Endothelial cell of umbilical vein (primary cell): ENCODE results near the gene GYG1. TPM values are rescaled to one million over a fixed set of nuclear protein-coding genes. Genes with fewer than 3 reads are reported as not detected.

ENCODE experiments used
- BruUV-seq: library from RNA; stranded (reverse); fragments of 400-500 nt; replicated peaks from 2 replicates; lab custom pipeline; 2021; lab: Mats Ljungman, UMichigan
- CTCF ChIA-PET: fragments of 300-600, 350-600 bp; sonication (Branson Sonifier 250); formaldehyde crosslinking; loops from one replicate; lab custom pipeline; 2021; ENCODE audit warnings: antibody characterized with exemption, inconsistent platforms; lab: Charles Lee
- POLR2A ChIA-PET: fragments of 300-600, 350-600 bp; sonication (Branson Sonifier 250); formaldehyde crosslinking; loops from one replicate; lab custom pipeline; 2021; ENCODE audit warnings: antibody characterized with exemption, inconsistent platforms; lab: Charles Lee
- DNase-seq: peaks from one replicate; pipeline ENCODE4 v3.0.0-alpha.2; 2011; ENCODE audit warnings: low read depth, low spot score
- FAIRE-seq: peaks from 2 replicates; lab custom pipeline; 2011; peaks lifted over from hg19 to GRCh38; lab: Jason Lieb, UNC
- H2AFZ ChIP-seq: 2 replicates; pipeline ENCODE4 v1.6.0; 2012; ENCODE audit warnings: low read depth, low read length, control low read depth, inconsistent platforms
- H3K27ac ChIP-seq: 2 replicates; pipeline ENCODE4 v1.5.1; 2011; ENCODE audit warnings: low read depth, mild to moderate bottlenecking, control low read depth, low read length, moderate library complexity; ENCODE audit not compliant: insufficient read depth
- H3K27me3 ChIP-seq, 2 experiments: 2 replicates each; pipeline versions ENCODE4 v1.6.0 to v1.6.1; 2011; ENCODE audit warnings: low read length in 2 of 2, mixed read lengths in 1 of 2; ENCODE audit not compliant: control insufficient read depth in 2 of 2, insufficient read depth in 2 of 2
- H3K36me3 ChIP-seq, 2 experiments: 2 replicates in 1 of 2; 3 replicates in 1 of 2; pipeline ENCODE4 v1.5.1; 2011; ENCODE audit warnings: low read length in 2 of 2, mild to moderate bottlenecking in 1 of 2, moderate library complexity in 1 of 2; ENCODE audit not compliant: control insufficient read depth in 2 of 2, insufficient read depth in 2 of 2; ENCODE audit errors: extremely low read depth in 1 of 2
- H3K4me1 ChIP-seq: 3 replicates; pipeline ENCODE4 v1.5.1; 2011; ENCODE audit warnings: mild to moderate bottlenecking, low read length; ENCODE audit not compliant: control insufficient read depth, insufficient read depth; ENCODE audit errors: extremely low read depth
- H3K4me2 ChIP-seq: 2 replicates; pipeline ENCODE4 v1.6.1; 2011; ENCODE audit warnings: low read length, control low read depth, mixed read lengths; ENCODE audit not compliant: insufficient read depth
- H3K4me3 ChIP-seq, 3 experiments: fragments of 200-600 bp in 1 of 3; sonication (generic), shearing (Covaris generic) in 1 of 3; replicated peaks in 1 of 3; 2 replicates each; pipeline ENCODE4 v1.5.1; 2011 to 2016; ENCODE audit warnings: control low read depth in 3 of 3, low read length in 3 of 3, mild to moderate bottlenecking in 2 of 3, inconsistent platforms in 1 of 3, low read depth in 1 of 3, moderate library complexity in 1 of 3; ENCODE audit not compliant: insufficient read depth in 1 of 3
- H3K79me2 ChIP-seq: 2 replicates; pipeline ENCODE4 v1.6.0; 2012; ENCODE audit warnings: low read length, inconsistent platforms; ENCODE audit not compliant: control insufficient read depth, insufficient read depth
- H3K9ac ChIP-seq: replicated peaks from 2 replicates; pipeline ENCODE3; 2011; ENCODE audit warnings: low read length, control low read depth; ENCODE audit not compliant: insufficient read depth; ENCODE audit errors: extremely low read depth
- H3K9me1 ChIP-seq: replicated peaks from 3 replicates; pipeline ENCODE4 v1.6.0; 2011; ENCODE audit warnings: mild to moderate bottlenecking, low read length; ENCODE audit not compliant: control insufficient read depth, insufficient read depth; ENCODE audit errors: extremely low read depth
- H3K9me3 ChIP-seq: replicated peaks from 2 replicates; pipeline ENCODE4 v1.5.1; 2012; ENCODE audit warnings: low read length, inconsistent platforms; ENCODE audit not compliant: control insufficient read depth, insufficient read depth
- H4K20me1 ChIP-seq: replicated peaks from 2 replicates; pipeline ENCODE3; 2011; ENCODE audit warnings: mild to moderate bottlenecking, low read length; ENCODE audit not compliant: control insufficient read depth, insufficient read depth; ENCODE audit errors: extremely low read depth
- EZH2 ChIP-seq: IDR thresholded peaks from 2 replicates; pipeline ENCODE4 v1.6.1; 2012; ENCODE audit warnings: borderline replicate concordance, low read depth, mild to moderate bottlenecking, moderate library complexity, low read length, inconsistent platforms; ENCODE audit not compliant: severe bottlenecking
- FOS ChIP-seq: IDR thresholded peaks from 2 replicates; pipeline ENCODE4 v1.6.1; 2011; ENCODE audit warnings: mild to moderate bottlenecking, low read length, moderate library complexity, borderline replicate concordance; ENCODE audit not compliant: insufficient read depth
- GATA2 ChIP-seq: IDR thresholded peaks from 2 replicates; pipeline ENCODE4 v1.7.0; 2011; ENCODE audit warnings: low read depth, mild to moderate bottlenecking, moderate library complexity, mixed read lengths, low read length; ENCODE audit not compliant: insufficient read length, insufficient read depth
- JUN ChIP-seq: IDR thresholded peaks from 2 replicates; pipeline ENCODE4 v1.6.1; 2011; ENCODE audit warnings: borderline replicate concordance, low read depth; ENCODE audit not compliant: insufficient read length, insufficient read depth
- MYC ChIP-seq: IDR thresholded peaks from one replicate; pipeline ENCODE4 v1.6.1; 2011; ENCODE audit warnings: mild to moderate bottlenecking, low read depth, low read length
- POLR2A ChIP-seq: IDR thresholded peaks from 2 replicates; pipeline ENCODE4 v1.6.1; 2012; ENCODE audit warnings: low read depth, mild to moderate bottlenecking, control low read depth, low read length
- POLR2AphosphoS5 ChIP-seq: IDR thresholded peaks from 2 replicates; pipeline ENCODE4 v1.6.1; 2012; ENCODE audit warnings: low read depth, mild to moderate bottlenecking, control low read depth, low read length, moderate library complexity; ENCODE audit not compliant: insufficient read depth
- dilution Hi-C: fragments of 300-500 bp; cut with MboI; formaldehyde crosslinking; loops from one replicate; pipeline ENCODE4 v1.15.0; 2019; ENCODE audit warnings: low sequenced_read_pairs; ENCODE audit not compliant: extremely low pct_ligation_motif_present
- intact Hi-C: fragments of 100-400 bp; cut with micrococcal nuclease; formaldehyde crosslinking; loops from one replicate; pipeline ENCODE4 v1.10.0; 2022
- polyA plus RNA-seq, 4 experiments: library from polyadenylated mRNA; depleted of rRNA in 3 of 4; stranded (reverse) in 3 of 4; unstranded in 1 of 4; fragments of >200 nt; gene quantifications; 2 replicates each; pipeline versions ENCODE4 v1.2.1 to v1.2.3, GENCODE V29; 2011 to 2012; ENCODE audit warnings: missing spikeins in 1 of 4
- total RNA-seq: library from RNA; stranded (reverse); gene quantifications from 2 replicates; pipeline ENCODE4 v1.2.3, GENCODE V29; 2021
- TF ChIP-seq, protein P1 (sequence below), 2 donors: IDR thresholded peaks; 1 replicate in 1 of 2; 2 replicates in 1 of 2; pipeline ENCODE4 v1.5.1; 2011; ENCODE audit warnings: low read length in 2 of 2, mild to moderate bottlenecking in 2 of 2, moderate library complexity in 2 of 2, control low read depth in 1 of 2, inconsistent platforms in 1 of 2, low read depth in 1 of 2; ENCODE audit not compliant: insufficient read depth in 1 of 2; ENCODE audit errors: extremely low read depth in 1 of 2
- TF ChIP-seq, protein P2 (sequence below): IDR thresholded peaks from 2 replicates; pipeline ENCODE4 v1.6.1; 2011; ENCODE audit not compliant: insufficient read depth, insufficient read length

GYG1 gene
- total and polyA plus RNA-seq, 2 donors (not counting 3 experiments of a cell fraction or from before 2014, with no cell fraction given), result 24.7 to 58.5 TPM

- H3K36me3 ChIP-seq, result peaks cover 0 to 18% of the 10 kb centered on the region in 2 experiments
- dilution Hi-C loops, result no loop called here
- CTCF ChIA-PET, result interaction anchor here (1.5 kb wide), 1 partner anchor 10 kb away, joined by 3 read pairs; no protein-coding TSS in a partner anchor
- intact Hi-C loops, result no loop called here
- peaks cover 7% of the 10 kb centered on the region for H3K4me1 ChIP-seq
- no peak overlapping the region for H3K9ac ChIP-seq
- H3K4me2 ChIP-seq, result no peak overlapping the region
- no peak overlapping the region for H3K4me3 ChIP-seq
- DNase-seq, result no peak
- no peak overlapping the region for H3K27ac ChIP-seq
- no TSS peak for BruUV-seq
- no peak for FAIRE-seq
- H2AFZ ChIP-seq, result no peak overlapping the region
- no peaks in the 10 kb centered on the region for H3K9me3 ChIP-seq
- POLR2A ChIA-PET, result no interaction called here
- no peaks in the 10 kb centered on the region for H3K79me2 ChIP-seq
- H4K20me1 ChIP-seq, result no peaks in the 10 kb centered on the region
- no peak for TF ChIP-seq POLR2AphosphoS5
- no peak for TF ChIP-seq MYC
- TF ChIP-seq GATA2, result no peak
- TF ChIP-seq JUN, result no peak
- TF ChIP-seq FOS, result no peak
- TF ChIP-seq EZH2, result no peak
- no peak for TF ChIP-seq POLR2A
- TF ChIP-seq, protein P1, sequence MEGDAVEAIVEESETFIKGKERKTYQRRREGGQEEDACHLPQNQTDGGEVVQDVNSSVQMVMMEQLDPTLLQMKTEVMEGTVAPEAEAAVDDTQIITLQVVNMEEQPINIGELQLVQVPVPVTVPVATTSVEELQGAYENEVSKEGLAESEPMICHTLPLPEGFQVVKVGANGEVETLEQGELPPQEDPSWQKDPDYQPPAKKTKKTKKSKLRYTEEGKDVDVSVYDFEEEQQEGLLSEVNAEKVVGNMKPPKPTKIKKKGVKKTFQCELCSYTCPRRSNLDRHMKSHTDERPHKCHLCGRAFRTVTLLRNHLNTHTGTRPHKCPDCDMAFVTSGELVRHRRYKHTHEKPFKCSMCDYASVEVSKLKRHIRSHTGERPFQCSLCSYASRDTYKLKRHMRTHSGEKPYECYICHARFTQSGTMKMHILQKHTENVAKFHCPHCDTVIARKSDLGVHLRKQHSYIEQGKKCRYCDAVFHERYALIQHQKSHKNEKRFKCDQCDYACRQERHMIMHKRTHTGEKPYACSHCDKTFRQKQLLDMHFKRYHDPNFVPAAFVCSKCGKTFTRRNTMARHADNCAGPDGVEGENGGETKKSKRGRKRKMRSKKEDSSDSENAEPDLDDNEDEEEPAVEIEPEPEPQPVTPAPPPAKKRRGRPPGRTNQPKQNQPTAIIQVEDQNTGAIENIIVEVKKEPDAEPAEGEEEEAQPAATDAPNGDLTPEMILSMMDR (IDR thresholded peaks at IDR 0.05; ENCODE audit: extremely low read depth in 1 of 2, insufficient read depth in 1 of 2, low read depth in 1 of 2, low read length in 2 of 2), result no peak
- TF ChIP-seq, protein P2, sequence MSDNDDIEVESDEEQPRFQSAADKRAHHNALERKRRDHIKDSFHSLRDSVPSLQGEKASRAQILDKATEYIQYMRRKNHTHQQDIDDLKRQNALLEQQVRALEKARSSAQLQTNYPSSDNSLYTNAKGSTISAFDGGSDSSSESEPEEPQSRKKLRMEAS, result no peak
- H3K9me1 ChIP-seq, result no peaks in the 10 kb centered on the region
- H3K27me3 ChIP-seq, result no peaks in the 10 kb centered on the region
These were observed 14.1 kb downstream of the GYG1 start for GRCh38 chr3:149005416-149005815.
